ENCODE measurements around the gene ISG15. TPM values are rescaled to one million over a fixed set of nuclear protein-coding genes. Genes with fewer than 3 reads are reported as not detected.

The ISG15 gene
- total and polyA plus RNA-seq, 2 of the 13 experiments (the other 11 are each of a cell fraction or from before 2014, with no cell fraction given), result 42.1 to 54.9 TPM

DNA sequence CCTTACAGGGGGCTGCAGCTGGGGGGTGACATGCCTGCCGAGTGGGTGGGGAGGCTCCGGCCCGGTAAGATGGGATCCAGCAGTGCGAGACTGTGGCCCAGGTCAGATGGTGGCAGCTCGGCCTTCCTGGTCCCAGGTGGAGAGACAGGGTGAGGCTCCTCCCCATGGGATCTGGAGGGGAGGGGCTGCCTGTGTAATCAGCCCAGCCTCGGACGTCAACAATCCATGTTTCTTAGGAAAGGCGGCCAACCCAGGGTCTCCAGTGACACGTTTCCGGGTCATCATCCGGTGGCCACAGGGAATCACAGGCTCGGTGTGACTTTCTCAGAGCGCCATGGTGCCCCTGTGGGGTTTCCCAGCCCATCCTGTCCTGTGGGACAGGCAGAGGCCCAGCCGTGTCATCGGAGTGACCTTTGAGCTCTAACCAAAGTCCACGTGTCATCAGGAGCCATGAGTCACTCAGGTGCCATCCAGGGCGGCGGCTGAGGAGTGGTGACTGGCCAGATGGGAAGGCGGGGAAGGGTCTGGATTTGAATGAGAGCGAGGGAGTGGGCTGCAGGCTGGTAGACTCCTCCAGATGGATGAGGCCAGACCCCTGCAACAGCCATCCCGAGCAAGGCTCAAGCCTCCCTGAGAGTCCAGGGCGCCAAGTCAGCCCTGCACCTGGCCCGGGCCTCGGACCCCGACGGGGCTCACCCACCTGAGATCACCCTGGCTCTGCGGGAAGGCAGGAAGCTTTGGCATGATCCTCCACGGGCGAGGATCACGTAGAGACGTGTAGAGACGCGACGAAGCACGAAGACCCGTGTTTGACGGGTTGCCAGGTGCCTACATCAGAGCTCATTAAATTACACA is 6.8 kb upstream of the ISG15 start (continued):
- TF ChIP-seq, protein P1, sequence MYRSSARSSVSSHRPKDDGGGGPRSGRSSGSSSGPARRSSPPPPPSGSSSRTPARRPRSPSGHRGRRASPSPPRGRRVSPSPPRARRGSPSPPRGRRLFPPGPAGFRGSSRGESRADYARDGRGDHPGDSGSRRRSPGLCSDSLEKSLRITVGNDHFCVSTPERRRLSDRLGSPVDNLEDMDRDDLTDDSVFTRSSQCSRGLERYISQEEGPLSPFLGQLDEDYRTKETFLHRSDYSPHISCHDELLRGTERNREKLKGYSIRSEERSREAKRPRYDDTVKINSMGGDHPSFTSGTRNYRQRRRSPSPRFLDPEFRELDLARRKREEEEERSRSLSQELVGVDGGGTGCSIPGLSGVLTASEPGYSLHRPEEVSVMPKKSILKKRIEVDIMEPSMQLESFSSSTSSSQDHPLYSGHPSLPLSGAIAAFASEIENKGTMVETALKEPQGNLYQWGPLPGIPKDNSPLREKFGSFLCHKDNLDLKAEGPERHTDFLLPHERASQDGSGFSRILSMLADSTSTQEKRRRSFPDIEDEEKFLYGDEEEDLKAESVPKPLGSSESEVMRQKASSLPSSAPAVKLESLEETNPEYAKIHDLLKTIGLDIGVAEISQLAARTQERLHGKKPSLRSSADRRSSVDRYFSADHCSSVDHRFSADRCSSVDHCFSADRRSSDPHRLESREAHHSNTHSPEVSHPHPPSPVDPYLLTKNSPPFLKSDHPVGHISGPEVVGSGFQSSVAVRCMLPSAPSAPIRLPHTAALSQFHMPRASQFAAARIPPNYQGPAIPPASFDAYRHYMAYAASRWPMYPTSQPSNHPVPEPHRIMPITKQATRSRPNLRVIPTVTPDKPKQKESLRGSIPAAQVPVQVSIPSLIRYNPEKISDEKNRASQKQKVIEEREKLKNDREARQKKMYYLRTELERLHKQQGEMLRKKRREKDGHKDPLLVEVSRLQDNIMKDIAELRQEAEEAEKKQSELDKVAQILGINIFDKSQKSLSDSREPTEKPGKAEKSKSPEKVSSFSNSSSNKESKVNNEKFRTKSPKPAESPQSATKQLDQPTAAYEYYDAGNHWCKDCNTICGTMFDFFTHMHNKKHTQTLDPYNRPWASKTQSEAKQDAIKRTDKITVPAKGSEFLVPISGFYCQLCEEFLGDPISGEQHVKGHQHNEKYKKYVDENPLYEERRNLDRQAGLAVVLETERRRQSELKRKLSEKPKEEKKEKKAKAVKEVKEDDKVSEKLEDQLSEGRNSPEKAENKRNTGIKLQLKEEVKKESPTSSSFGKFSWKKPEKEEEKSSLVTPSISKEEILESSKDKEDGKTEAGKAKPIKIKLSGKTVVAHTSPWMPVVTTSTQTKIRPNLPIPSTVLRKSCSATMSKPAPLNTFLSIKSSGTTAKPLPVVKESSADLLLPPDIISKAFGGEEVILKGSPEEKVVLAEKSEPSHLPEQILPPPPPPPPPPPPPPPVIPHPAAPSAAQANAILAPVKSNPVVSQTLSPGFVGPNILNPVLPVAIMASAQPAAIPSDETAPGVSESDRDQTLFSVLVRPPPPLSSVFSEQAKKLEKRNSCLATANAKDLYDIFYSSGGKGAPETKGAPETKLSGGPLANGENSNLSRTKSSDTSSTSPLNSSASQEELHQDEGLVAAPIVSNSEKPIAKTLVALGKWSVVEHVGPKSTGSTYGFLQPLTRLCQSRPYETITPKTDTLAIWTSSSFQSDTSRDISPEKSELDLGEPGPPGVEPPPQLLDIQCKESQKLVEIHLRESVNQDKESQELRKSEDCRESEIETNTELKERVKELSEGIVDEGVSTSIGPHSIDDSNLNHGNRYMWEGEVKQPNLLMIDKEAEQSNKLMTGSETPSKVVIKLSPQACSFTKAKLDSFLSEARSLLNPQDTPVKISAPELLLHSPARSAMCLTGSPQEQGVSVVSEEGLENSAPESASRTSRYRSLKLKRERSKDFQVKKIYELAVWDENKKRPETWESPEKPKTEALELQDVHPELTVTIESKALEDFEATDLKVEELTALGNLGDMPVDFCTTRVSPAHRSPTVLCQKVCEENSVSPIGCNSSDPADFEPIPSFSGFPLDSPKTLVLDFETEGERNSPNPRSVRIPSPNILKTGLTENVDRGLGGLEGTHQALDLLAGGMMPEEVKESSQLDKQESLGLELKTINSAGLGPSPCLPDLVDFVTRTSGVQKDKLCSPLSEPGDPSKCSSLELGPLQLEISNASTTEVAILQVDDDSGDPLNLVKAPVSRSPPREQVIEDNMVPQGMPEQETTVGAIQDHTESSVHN (CRISPR knock-in tag; IDR thresholded peaks at IDR 0.05), result no peak; the same call in 1 of the 2 replicates
- TF ChIP-seq, protein P2, sequence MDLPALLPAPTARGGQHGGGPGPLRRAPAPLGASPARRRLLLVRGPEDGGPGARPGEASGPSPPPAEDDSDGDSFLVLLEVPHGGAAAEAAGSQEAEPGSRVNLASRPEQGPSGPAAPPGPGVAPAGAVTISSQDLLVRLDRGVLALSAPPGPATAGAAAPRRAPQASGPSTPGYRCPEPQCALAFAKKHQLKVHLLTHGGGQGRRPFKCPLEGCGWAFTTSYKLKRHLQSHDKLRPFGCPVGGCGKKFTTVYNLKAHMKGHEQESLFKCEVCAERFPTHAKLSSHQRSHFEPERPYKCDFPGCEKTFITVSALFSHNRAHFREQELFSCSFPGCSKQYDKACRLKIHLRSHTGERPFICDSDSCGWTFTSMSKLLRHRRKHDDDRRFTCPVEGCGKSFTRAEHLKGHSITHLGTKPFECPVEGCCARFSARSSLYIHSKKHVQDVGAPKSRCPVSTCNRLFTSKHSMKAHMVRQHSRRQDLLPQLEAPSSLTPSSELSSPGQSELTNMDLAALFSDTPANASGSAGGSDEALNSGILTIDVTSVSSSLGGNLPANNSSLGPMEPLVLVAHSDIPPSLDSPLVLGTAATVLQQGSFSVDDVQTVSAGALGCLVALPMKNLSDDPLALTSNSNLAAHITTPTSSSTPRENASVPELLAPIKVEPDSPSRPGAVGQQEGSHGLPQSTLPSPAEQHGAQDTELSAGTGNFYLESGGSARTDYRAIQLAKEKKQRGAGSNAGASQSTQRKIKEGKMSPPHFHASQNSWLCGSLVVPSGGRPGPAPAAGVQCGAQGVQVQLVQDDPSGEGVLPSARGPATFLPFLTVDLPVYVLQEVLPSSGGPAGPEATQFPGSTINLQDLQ (CRISPR knock-in tag; IDR thresholded peaks at IDR 0.05), result peak; percentile 99
- TF ChIP-seq ZIK1 (CRISPR knock-in tag; IDR thresholded peaks at IDR 0.05; ENCODE audit: borderline replicate concordance, low read depth) (no peak), ZBTB38 (CRISPR knock-in tag; IDR thresholded peaks at IDR 0.05) (peak; percentile 94), ZNF720 (CRISPR knock-in tag; IDR thresholded peaks at IDR 0.05) (no peak), ELF3 (CRISPR knock-in tag; IDR thresholded peaks at IDR 0.05) (peak; percentile 89), RBAK (CRISPR knock-in tag; IDR thresholded peaks at IDR 0.05) (no peak), ATF7-NPFF (CRISPR knock-in tag; IDR thresholded peaks at IDR 0.05; ENCODE audit: low read depth) (peak; percentile 73; the same call in 1 of the 2 replicates), SP4 (CRISPR knock-in tag; IDR thresholded peaks at IDR 0.05) (peak; percentile 78)
- TF ChIP-seq, protein P3, sequence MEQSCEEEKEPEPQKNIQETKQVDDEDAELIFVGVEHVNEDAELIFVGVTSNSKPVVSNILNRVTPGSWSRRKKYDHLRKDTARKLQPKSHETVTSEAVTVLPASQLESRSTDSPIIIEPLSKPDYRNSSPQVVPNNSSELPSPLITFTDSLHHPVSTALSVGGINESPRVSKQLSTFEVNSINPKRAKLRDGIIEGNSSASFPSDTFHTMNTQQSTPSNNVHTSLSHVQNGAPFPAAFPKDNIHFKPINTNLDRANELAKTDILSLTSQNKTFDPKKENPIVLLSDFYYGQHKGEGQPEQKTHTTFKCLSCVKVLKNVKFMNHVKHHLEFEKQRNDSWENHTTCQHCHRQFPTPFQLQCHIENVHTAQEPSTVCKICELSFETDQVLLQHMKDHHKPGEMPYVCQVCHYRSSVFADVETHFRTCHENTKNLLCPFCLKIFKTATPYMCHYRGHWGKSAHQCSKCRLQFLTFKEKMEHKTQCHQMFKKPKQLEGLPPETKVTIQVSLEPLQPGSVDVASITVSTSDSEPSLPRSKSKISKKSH (CRISPR knock-in tag; IDR thresholded peaks at IDR 0.05; ENCODE audit: borderline replicate concordance), result 0 out of 2 replicates have a peak, but pooled peaks have one; percentile 19
- TF ChIP-seq, protein P4, sequence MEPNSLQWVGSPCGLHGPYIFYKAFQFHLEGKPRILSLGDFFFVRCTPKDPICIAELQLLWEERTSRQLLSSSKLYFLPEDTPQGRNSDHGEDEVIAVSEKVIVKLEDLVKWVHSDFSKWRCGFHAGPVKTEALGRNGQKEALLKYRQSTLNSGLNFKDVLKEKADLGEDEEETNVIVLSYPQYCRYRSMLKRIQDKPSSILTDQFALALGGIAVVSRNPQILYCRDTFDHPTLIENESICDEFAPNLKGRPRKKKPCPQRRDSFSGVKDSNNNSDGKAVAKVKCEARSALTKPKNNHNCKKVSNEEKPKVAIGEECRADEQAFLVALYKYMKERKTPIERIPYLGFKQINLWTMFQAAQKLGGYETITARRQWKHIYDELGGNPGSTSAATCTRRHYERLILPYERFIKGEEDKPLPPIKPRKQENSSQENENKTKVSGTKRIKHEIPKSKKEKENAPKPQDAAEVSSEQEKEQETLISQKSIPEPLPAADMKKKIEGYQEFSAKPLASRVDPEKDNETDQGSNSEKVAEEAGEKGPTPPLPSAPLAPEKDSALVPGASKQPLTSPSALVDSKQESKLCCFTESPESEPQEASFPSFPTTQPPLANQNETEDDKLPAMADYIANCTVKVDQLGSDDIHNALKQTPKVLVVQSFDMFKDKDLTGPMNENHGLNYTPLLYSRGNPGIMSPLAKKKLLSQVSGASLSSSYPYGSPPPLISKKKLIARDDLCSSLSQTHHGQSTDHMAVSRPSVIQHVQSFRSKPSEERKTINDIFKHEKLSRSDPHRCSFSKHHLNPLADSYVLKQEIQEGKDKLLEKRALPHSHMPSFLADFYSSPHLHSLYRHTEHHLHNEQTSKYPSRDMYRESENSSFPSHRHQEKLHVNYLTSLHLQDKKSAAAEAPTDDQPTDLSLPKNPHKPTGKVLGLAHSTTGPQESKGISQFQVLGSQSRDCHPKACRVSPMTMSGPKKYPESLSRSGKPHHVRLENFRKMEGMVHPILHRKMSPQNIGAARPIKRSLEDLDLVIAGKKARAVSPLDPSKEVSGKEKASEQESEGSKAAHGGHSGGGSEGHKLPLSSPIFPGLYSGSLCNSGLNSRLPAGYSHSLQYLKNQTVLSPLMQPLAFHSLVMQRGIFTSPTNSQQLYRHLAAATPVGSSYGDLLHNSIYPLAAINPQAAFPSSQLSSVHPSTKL (CRISPR knock-in tag; IDR thresholded peaks at IDR 0.05), result peak; percentile 86

Data from HepG2 (cell line).